ENCODE measurements around the gene HOXB3. TPM values are rescaled to one million over a fixed set of nuclear protein-coding genes. Genes with fewer than 3 reads are reported as not detected.
A peak's percentile ranks its signal among the peaks of the same experiment; 100 is the strongest.

Gene HOXB3
- total RNA-seq, 4 donors from 2014 or later = 37.0 to 89.3 (median 65.4) TPM

GRCh38 chr17:48624544-48625494 is 34.8 kb upstream of the HOXB3 start:
- Histone ChIP-seq H3K4me1 (peaks cover 6 to 58% (median 11%) of the 10 kb centered on the region in 4 donors), H3K36me3 (no peaks in the 10 kb centered on the region), H3K9me3 (no peaks in the 10 kb centered on the region), H3K27me3 (peaks cover 0 to 33% of the 10 kb centered on the region in 2 donors), H3K27ac (peak overlapping the region; percentile 25 to 82 (median 68)), H3K4me3 (peak overlapping the region; percentile 30 to 55 (median 52))
- peak in 1 of 3 donors; percentile 73 for DNase-seq
- TF ChIP-seq POLR2A (IDR thresholded peaks at IDR 0.05) = no peak
- TF ChIP-seq CTCF (IDR thresholded peaks at IDR 0.05) = no peak

GRCh38 chr17:48624118-48624517 is 34.1 kb upstream of the HOXB3 start:
- Histone ChIP-seq H3K9me3 (no peaks in the 10 kb centered on the region), H3K27ac (peak overlapping the region in 2 of 4 donors; percentile 63 to 73), H3K4me1 (peaks cover 6 to 61% (median 11%) of the 10 kb centered on the region in 4 donors), H3K4me3 (peak overlapping the region in 1 of 4 donors; percentile 55), H3K36me3 (no peaks in the 10 kb centered on the region), H3K27me3 (peaks cover 0 to 27% of the 10 kb centered on the region in 2 donors)
- no peak for TF ChIP-seq CTCF (IDR thresholded peaks at IDR 0.05)
- no peak for TF ChIP-seq POLR2A (IDR thresholded peaks at IDR 0.05)
- no peak for DNase-seq

- peaks cover 6 to 62% (median 11%) of the 10 kb centered on the region in 4 donors for H3K4me1 ChIP-seq
- no peaks in the 10 kb centered on the region for H3K36me3 ChIP-seq
- no peak overlapping the region for H3K4me3 ChIP-seq
- TF ChIP-seq CTCF (IDR thresholded peaks at IDR 0.05) (no peak), POLR2A (IDR thresholded peaks at IDR 0.05) (no peak)
- no peak for DNase-seq
- H3K27ac ChIP-seq = peak overlapping the region in 1 of 4 donors; percentile 5
- H3K9me3 ChIP-seq = no peaks in the 10 kb centered on the region
- peaks cover 0 to 24% of the 10 kb centered on the region in 2 donors for H3K27me3 ChIP-seq
Observed at GRCh38 chr17:48623583-48623982, 33.5 kb upstream of the HOXB3 start.

- Histone ChIP-seq H3K27me3 (peaks cover 0 to 28% of the 10 kb centered on the region in 2 donors), H3K9me3 (no peaks in the 10 kb centered on the region), H3K27ac (peak overlapping the region in 1 of 4 donors; percentile 5), H3K4me3 (no peak overlapping the region), H3K4me1 (peaks cover 6 to 68% (median 11%) of the 10 kb centered on the region in 4 donors), H3K36me3 (no peaks in the 10 kb centered on the region)
- no peak for TF ChIP-seq CTCF (IDR thresholded peaks at IDR 0.05)
- DNase-seq = no peak
Observed at GRCh38 chr17:48622857-48623256, 32.8 kb upstream of the HOXB3 start.

- Histone ChIP-seq H3K9me3 (no peaks in the 10 kb centered on the region), H3K4me1 (peaks cover 2 to 66% (median 9%) of the 10 kb centered on the region in 4 donors), H3K27ac (peak overlapping the region in 1 of 4 donors; percentile 5), H3K4me3 (no peak overlapping the region), H3K36me3 (no peaks in the 10 kb centered on the region), H3K27me3 (peaks cover 0 to 19% of the 10 kb centered on the region in 2 donors)
- no peak for DNase-seq
- TF ChIP-seq POLR2A (IDR thresholded peaks at IDR 0.05) (no peak), CTCF (IDR thresholded peaks at IDR 0.05) (no peak)
Observed at GRCh38 chr17:48621410-48622392, 31.7 kb upstream of the HOXB3 start.

Measured in Peyer's patch (tissue), 4 donors.